AML-193 (cell line): ENCODE results near the gene ATXN8OS.
A peak's percentile ranks its signal among the peaks of the same experiment; 100 is the strongest.
"Not testable (repeated sequence)": the region's sequence is repeated elsewhere in the genome, so short reads cannot be mapped to it uniquely, and the experiment has no call there.

Source experiments
- DNase-seq, 2 experiments: peaks; one replicate each; lab custom pipeline; 2025; lab: John Stamatoyannopoulos, UW

Gene ATXN8OS

GRCh38 chr13:70107498-70108281, at the start of gene ATXN8OS:
Gene ATXN8OS, plus strand, starts transcription at chr13:70107826.
- DNase-seq: no peak

GRCh38 chr13:70080012-70080411, 27.6 kb upstream of the ATXN8OS start:
- no peak for DNase-seq

- DNase-seq: no peak
These were observed 20.4 kb upstream of the ATXN8OS start for GRCh38 chr13:70087247-70087646.

GRCh38 chr13:70088926-70089325, 18.7 kb upstream of the ATXN8OS start:
- DNase-seq: no peak

- no peak for DNase-seq
These were observed 17.4 kb upstream of the ATXN8OS start for GRCh38 chr13:70090036-70090723.

GRCh38 chr13:70098669-70099068, 9.0 kb upstream of the ATXN8OS start:
- DNase-seq: peak; percentile 49 to 61

GRCh38 chr13:70104481-70104880, 3.1 kb upstream of the ATXN8OS start:
- DNase-seq: no peak

GRCh38 chr13:70107125-70107497, 515 bp upstream of the ATXN8OS start:
- no peak for DNase-seq

- no peak for DNase-seq
These were observed 905 bp downstream of the ATXN8OS start, which contains the start of gene KLHL1 for GRCh38 chr13:70108356-70109105. Gene KLHL1, minus strand, starts transcription at chr13:70108452. Its CDS starts 753 bp downstream, at chr13:70107699.

- no peak for DNase-seq
These were observed 9.8 kb downstream of the ATXN8OS start for GRCh38 chr13:70117338-70117905.

GRCh38 chr13:70125693-70126092, 18.1 kb downstream of the ATXN8OS start:
- DNase-seq: no peak

GRCh38 chr13:70128098-70128497, 20.5 kb downstream of the ATXN8OS start:
- no peak for DNase-seq

GRCh38 chr13:70142658-70143057, 35.0 kb downstream of the ATXN8OS start:
- DNase-seq: not testable (repeated sequence)

GRCh38 chr13:70162141-70162540, 54.5 kb downstream of the ATXN8OS start:
- no peak for DNase-seq

- no peak for DNase-seq
These were observed 63.1 kb downstream of the ATXN8OS start for GRCh38 chr13:70170689-70171088.

- no peak for DNase-seq
These were observed 63.5 kb downstream of the ATXN8OS start for GRCh38 chr13:70171151-70171550.

- DNase-seq: no peak
These were observed 65.4 kb downstream of the ATXN8OS start for GRCh38 chr13:70172946-70173597.

GRCh38 chr13:70173598-70173959, 66.0 kb downstream of the ATXN8OS start:
- DNase-seq: no peak

GRCh38 chr13:70178346-70178745, 70.7 kb downstream of the ATXN8OS start:
- no peak for DNase-seq
